Left hindlimb (tissue), 1 donor: Measurements from ENCODE around the gene CLEC1A.

Source experiments
- DNase-seq: peaks from one replicate; pipeline ENCODE4 v3.0.0-alpha.2; 2018

CLEC1A gene

GRCh38 chr12:10098791-10099190, at the start of gene CLEC1A:
Gene CLEC1A, minus strand, starts transcription at chr12:10098985. Its CDS starts 63 bp downstream, at chr12:10098922.
- peak; percentile 44 for DNase-seq

- DNase-seq = no peak
These were observed 49.1 kb upstream of the CLEC1A start for GRCh38 chr12:10147714-10148403.

GRCh38 chr12:10142976-10143589, 44.3 kb upstream of the CLEC1A start:
- DNase-seq = no peak

GRCh38 chr12:10140001-10140400, 41.2 kb upstream of the CLEC1A start:
- peak; percentile 43 for DNase-seq

GRCh38 chr12:10136637-10137205, 37.9 kb upstream of the CLEC1A start:
- DNase-seq = no peak

- DNase-seq = no peak
These were observed 36.3 kb upstream of the CLEC1A start for GRCh38 chr12:10135126-10135525.

- no peak for DNase-seq
These were observed 34.1 kb upstream of the CLEC1A start for GRCh38 chr12:10132850-10133370.

- DNase-seq = no peak
These were observed 32.4 kb upstream of the CLEC1A start for GRCh38 chr12:10131111-10131690.

GRCh38 chr12:10130042-10130441, 31.3 kb upstream of the CLEC1A start, which contains the start of gene CLEC7A:
Gene CLEC7A, minus strand, starts transcription at chr12:10130199. Its CDS starts 117 bp downstream, at chr12:10130082.
- DNase-seq = no peak

- DNase-seq = no peak
These were observed 29.9 kb upstream of the CLEC1A start for GRCh38 chr12:10128687-10129086.

GRCh38 chr12:10126413-10126812, 27.6 kb upstream of the CLEC1A start:
- DNase-seq = no peak

- DNase-seq = no peak
These were observed 23.9 kb upstream of the CLEC1A start for GRCh38 chr12:10122689-10123088.

GRCh38 chr12:10121278-10121677, 22.5 kb upstream of the CLEC1A start:
- DNase-seq = no peak

GRCh38 chr12:10119066-10119465, 20.3 kb upstream of the CLEC1A start:
- DNase-seq = no peak

- no peak for DNase-seq
These were observed 17.1 kb upstream of the CLEC1A start for GRCh38 chr12:10115890-10116289.

- no peak for DNase-seq
These were observed 16.5 kb upstream of the CLEC1A start for GRCh38 chr12:10115311-10115710.

GRCh38 chr12:10113920-10114319, 15.1 kb upstream of the CLEC1A start:
- DNase-seq = no peak

- no peak for DNase-seq
These were observed 14.3 kb upstream of the CLEC1A start for GRCh38 chr12:10113075-10113474.

GRCh38 chr12:10111451-10111850, 12.7 kb upstream of the CLEC1A start:
- DNase-seq = no peak

GRCh38 chr12:10110256-10110844, 11.6 kb upstream of the CLEC1A start:
- no peak for DNase-seq

GRCh38 chr12:10102322-10102721, 3.5 kb upstream of the CLEC1A start:
- no peak for DNase-seq

GRCh38 chr12:10101648-10102220, 2.9 kb upstream of the CLEC1A start:
- no peak for DNase-seq
